Naive thymus-derived CD4-positive, alpha-beta T cell (primary cell): ENCODE results near the gene ST6GALNAC4. TPM values are rescaled to one million over a fixed set of nuclear protein-coding genes. Genes with fewer than 3 reads are reported as not detected.

Source experiments
- ATAC-seq: fragments of 150-1000 bp; cut with Tn5 transposase; 2 replicates; pipeline ENCODE4 v1.10.0; 2021; ENCODE audit warnings: mild to moderate bottlenecking, moderate library complexity
- CTCF ChIA-PET: fragments of 350-600 bp; sonication (Branson Sonifier 250); formaldehyde crosslinking; loops from one replicate; lab custom pipeline; 2021; ENCODE audit warnings: antibody characterized with exemption; lab: Charles Lee
- POLR2A ChIA-PET: fragments of 350-600 bp; sonication (Branson Sonifier 250); formaldehyde crosslinking; loops from one replicate; lab custom pipeline; 2021; ENCODE audit warnings: antibody characterized with exemption, inconsistent platforms; lab: Charles Lee
- DNase-seq, 9 donors: peaks; one replicate each; pipeline versions ENCODE4 v3.0.0 to v3.0.0-alpha.2; 2020 to 2022; ENCODE audit warnings: mixed read lengths in 1 of 9
- H3K27ac ChIP-seq: one replicate; pipeline ENCODE4 v1.7.0; 2013; ENCODE audit warnings: mild to moderate bottlenecking, low read depth, low read length, moderate library complexity
- H3K27me3 ChIP-seq, 2 donors: one replicate each; pipeline ENCODE4 v1.7.0; 2013; ENCODE audit warnings: low read length in 2 of 2, mild to moderate bottlenecking in 2 of 2, moderate library complexity in 2 of 2; ENCODE audit not compliant: control insufficient read depth in 2 of 2, insufficient read depth in 2 of 2
- H3K36me3 ChIP-seq, 3 experiments: 1 replicate in 2 of 3; 2 replicates in 1 of 3; pipeline ENCODE4 v1.7.0; 2013; ENCODE audit warnings: low read length in 3 of 3, mild to moderate bottlenecking in 3 of 3, moderate library complexity in 1 of 3; ENCODE audit not compliant: insufficient read depth in 3 of 3, control insufficient read depth in 2 of 3
- H3K4me1 ChIP-seq, 2 donors: one replicate each; pipeline ENCODE4 v1.7.0; 2013; ENCODE audit warnings: low read length in 2 of 2, mild to moderate bottlenecking in 2 of 2, moderate library complexity in 1 of 2; ENCODE audit not compliant: control insufficient read depth in 2 of 2, insufficient read depth in 2 of 2
- H3K4me3 ChIP-seq: 2 replicates; pipeline ENCODE4 v1.7.0; 2013; ENCODE audit warnings: mild to moderate bottlenecking, low read length
- H3K9me3 ChIP-seq, 3 experiments: 1 replicate in 2 of 3; 2 replicates in 1 of 3; pipeline ENCODE4 v1.7.0; 2013; ENCODE audit warnings: low read length in 3 of 3; ENCODE audit not compliant: control insufficient read depth in 2 of 3
- H3K27ac Mint-ChIP-seq, 9 donors: one replicate each; pipeline ENCODE4 v1.8.0; 2020 to 2022; ENCODE audit warnings: mixed read lengths in 9 of 9, mild to moderate bottlenecking in 8 of 9, moderate library complexity in 5 of 9, inconsistent platforms in 2 of 9
- H3K27me3 Mint-ChIP-seq, 5 donors: one replicate each; pipeline ENCODE4 v1.8.0; 2021 to 2022; ENCODE audit warnings: mixed read lengths in 5 of 5, mild to moderate bottlenecking in 1 of 5
- H3K36me3 Mint-ChIP-seq, 5 donors: one replicate each; pipeline ENCODE4 v1.8.0; 2020 to 2022; ENCODE audit warnings: mixed read lengths in 5 of 5, mild to moderate bottlenecking in 3 of 5, inconsistent platforms in 1 of 5
- H3K4me1 Mint-ChIP-seq, 7 donors: one replicate each; pipeline ENCODE4 v1.8.0; 2020 to 2022; ENCODE audit warnings: mixed read lengths in 7 of 7, mild to moderate bottlenecking in 3 of 7, inconsistent platforms in 1 of 7
- H3K4me3 Mint-ChIP-seq, 10 donors: one replicate each; pipeline ENCODE4 v1.8.0; 2020 to 2022; ENCODE audit warnings: mild to moderate bottlenecking in 10 of 10, mixed read lengths in 10 of 10, moderate library complexity in 6 of 10, inconsistent platforms in 2 of 10
- H3K9me3 Mint-ChIP-seq, 11 donors: one replicate each; pipeline ENCODE4 v1.8.0; 2020 to 2022; ENCODE audit warnings: mixed read lengths in 11 of 11, mild to moderate bottlenecking in 4 of 11, inconsistent platforms in 1 of 11, moderate library complexity in 1 of 11
- intact Hi-C, 2 donors: fragments of 100-400 bp; cut with micrococcal nuclease; formaldehyde crosslinking; loops; one replicate each; pipeline ENCODE4 v1.15.1; 2023
- polyA plus RNA-seq, 2 donors: library from polyadenylated mRNA; unstranded; fragments of 300-500 nt; fragmentation: Illumina TruSeq; gene quantifications; one replicate each; pipeline ENCODE4 v1.2.3, GENCODE V29; 2021
- total RNA-seq, 6 experiments: library from RNA in 5 of 6; stranded (reverse) in 5 of 6; gene quantifications; 1 replicate in 5 of 6; 2 replicates in 1 of 6; pipeline ENCODE4 v1.2.3 and lab custom pipeline; 2021 to 2026

The ST6GALNAC4 gene
- total and polyA plus RNA-seq, 7 experiments from 2014 or later = 20.0 to 51.0 (median 31.2) TPM

DNA sequence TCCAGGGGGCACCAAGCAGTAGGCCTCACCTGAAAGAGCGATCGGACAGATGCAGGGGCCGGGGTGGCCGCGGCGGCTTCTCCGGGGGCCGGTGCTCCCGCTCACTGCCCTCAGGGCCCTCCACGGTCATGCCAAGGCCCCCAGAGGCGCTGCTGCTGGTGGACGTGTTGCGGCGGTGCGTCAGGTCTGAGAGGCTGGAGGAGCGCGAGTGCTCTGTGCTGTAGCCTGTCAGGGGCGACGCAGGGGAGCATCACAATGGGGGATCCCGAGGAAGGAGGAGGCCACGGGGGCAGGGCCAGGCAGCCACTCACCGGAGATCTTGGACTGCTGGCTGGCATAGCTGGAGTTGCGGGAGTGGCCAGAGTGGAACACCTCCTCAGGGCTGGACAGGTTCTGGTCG is 28.5 kb upstream of the ST6GALNAC4 start:
- DNase-seq (no peak), ATAC-seq (no peak)
- ChIA-PET POLR2A (interaction anchor here (2.5 to 61.3 kb wide), 3 partner anchors 9 to 89 kb away, joined by 16 to 1719 read pairs (median 62); partner anchors contain the start of gene EEIG1), CTCF (interaction anchor here (2.2 to 7.2 kb wide), 3 partner anchors 9 to 94 kb away, joined by 8 to 110 read pairs (median 37); no protein-coding TSS in a partner anchor)
- Mint-ChIP-seq H3K36me3 (peaks cover 0 to 51% (median 31%) of the 10 kb centered on the region in 5 donors), H3K27me3 (no peaks in the 10 kb centered on the region), H3K27ac (peak overlapping the region in 6 of 9 donors; percentile 71 to 91 (median 77)), H3K9me3 (peaks cover 0 to 9% (median 0%) of the 10 kb centered on the region in 11 donors), H3K4me1 (peaks cover 23 to 71% (median 46%) of the 10 kb centered on the region in 7 donors), H3K4me3 (peak overlapping the region in 1 of 10 donors; percentile 43)
- Histone ChIP-seq H3K4me3 (no peak overlapping the region), H3K4me1 (peaks cover 10 to 25% of the 10 kb centered on the region in 2 donors), H3K9me3 (no peaks in the 10 kb centered on the region), H3K36me3 (peaks cover 26 to 97% (median 45%) of the 10 kb centered on the region in 3 experiments), H3K27ac (no peak overlapping the region), H3K27me3 (no peaks in the 10 kb centered on the region)
- intact Hi-C loops = no loop called here

DNA sequence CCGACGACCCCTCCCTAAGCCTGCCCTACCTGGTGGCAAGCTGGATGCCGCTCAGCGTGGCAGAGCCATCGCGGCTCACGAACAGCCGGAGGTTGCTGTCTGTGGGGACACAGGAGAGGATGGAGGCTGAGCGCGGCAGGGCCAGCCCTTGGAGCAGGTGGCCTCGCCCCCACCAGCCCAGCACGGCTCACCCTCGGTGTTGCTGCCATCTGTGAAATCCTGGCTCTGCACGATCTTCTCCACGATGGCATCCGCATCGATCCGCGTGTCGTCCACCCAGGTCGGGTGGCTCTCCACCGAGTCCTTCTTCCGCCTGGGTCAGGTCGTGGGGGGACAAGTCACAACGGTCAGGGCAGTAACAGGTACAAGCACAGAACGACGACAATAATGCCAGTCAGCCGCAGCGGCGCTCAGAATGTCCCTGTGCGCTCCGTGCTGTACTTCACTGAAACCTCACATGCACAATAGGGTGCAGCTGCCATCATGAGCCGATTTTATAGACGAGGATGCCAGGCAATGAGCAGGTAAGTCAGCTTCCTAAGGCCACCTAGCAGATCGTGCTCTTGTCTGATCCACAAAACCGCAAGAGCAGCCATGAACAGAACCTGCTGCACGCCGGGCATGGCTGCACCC is 27.9 kb upstream of the ST6GALNAC4 start:
- Histone ChIP-seq H3K4me3 (no peak overlapping the region), H3K4me1 (peaks cover 8 to 18% of the 10 kb centered on the region in 2 donors), H3K27me3 (no peaks in the 10 kb centered on the region), H3K36me3 (peaks cover 19 to 97% (median 39%) of the 10 kb centered on the region in 3 experiments), H3K9me3 (no peaks in the 10 kb centered on the region), H3K27ac (no peak overlapping the region)
- H3K4me3 Mint-ChIP-seq = peak overlapping the region in 3 of 10 donors; percentile 32 to 43 (median 36)
- ChIA-PET CTCF (interaction anchor here (0.7 to 7.2 kb wide), 11 partner anchors 9 to 149 kb away, joined by 3 to 110 read pairs (median 5); no protein-coding TSS in a partner anchor), POLR2A (interaction anchor here (1.0 to 61.3 kb wide), 6 partner anchors 9 to 120 kb away, joined by 3 to 1719 read pairs (median 11); partner anchors contain the start of gene EEIG1)
- H3K4me1 Mint-ChIP-seq = peaks cover 21 to 67% (median 43%) of the 10 kb centered on the region in 7 donors
- no peak for DNase-seq
- intact Hi-C loops = loop anchor here in 1 of 2 donors (5.0 kb wide), 1 partner anchor 38 kb away; the partner anchor contains the start of gene EEIG1
- H3K36me3 Mint-ChIP-seq = peaks cover 0 to 52% (median 33%) of the 10 kb centered on the region in 5 donors
- no peak for ATAC-seq
- peak overlapping the region in 8 of 9 donors; percentile 68 to 97 (median 79) for H3K27ac Mint-ChIP-seq
- peaks cover 0 to 9% (median 0%) of the 10 kb centered on the region in 11 donors for H3K9me3 Mint-ChIP-seq
- no peaks in the 10 kb centered on the region for H3K27me3 Mint-ChIP-seq

- peak overlapping the region; percentile 22 for H3K27ac ChIP-seq
- peaks cover 21 to 58% (median 42%) of the 10 kb centered on the region in 7 donors for H3K4me1 Mint-ChIP-seq
These were observed 26.9 kb upstream of the ST6GALNAC4 start for GRCh38 chr9:127943731-127944144.

DNA sequence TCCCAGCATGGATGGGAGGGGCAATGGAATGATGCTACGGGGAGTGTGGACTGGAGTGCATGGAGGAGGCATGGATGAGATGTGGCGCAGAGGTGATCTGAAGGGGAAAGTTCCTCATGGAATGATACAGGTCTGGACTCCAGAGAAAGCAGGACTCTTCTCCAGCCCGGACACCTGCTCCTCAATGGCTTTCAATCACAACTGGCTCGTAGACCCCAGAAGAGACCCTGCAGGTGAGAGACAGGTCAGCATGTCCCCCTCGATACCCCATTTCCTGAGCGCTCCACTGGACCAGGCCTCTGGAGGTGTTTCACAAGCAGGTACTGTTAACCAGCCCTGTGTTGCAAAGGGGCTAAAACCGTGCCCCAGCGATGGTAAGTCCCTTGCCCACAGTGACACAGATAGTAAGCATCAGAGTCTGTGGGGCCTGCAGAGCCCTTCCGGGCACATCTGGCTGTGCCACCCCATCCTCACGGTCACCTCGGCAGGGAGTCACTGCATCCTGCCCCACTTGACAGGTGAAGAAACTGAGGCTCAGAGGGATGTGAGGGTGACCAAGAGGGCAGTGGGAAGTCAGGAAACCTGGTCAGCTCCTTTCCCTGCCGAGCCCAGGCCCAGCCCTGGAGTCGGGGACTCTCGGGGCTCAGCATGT is 26.3 kb upstream of the ST6GALNAC4 start:
- ATAC-seq = no peak

More at GRCh38 chr9:127943731-127944144, 26.9 kb upstream of the ST6GALNAC4 start:
- intact Hi-C loops = loop anchor here (1.0 to 5.0 kb wide), 6 partner anchors 27 to 173 kb away; partner anchors contain the start of gene EEIG1 (in 2 of the 2)
- Mint-ChIP-seq H3K27ac (peak overlapping the region; percentile 70 to 97 (median 88)), H3K9me3 (peaks cover 0 to 9% (median 0%) of the 10 kb centered on the region in 11 donors), H3K4me3 (peak overlapping the region in 5 of 10 donors; percentile 7 to 47 (median 25)), H3K36me3 (peaks cover 0 to 51% (median 32%) of the 10 kb centered on the region in 5 donors), H3K27me3 (no peaks in the 10 kb centered on the region)
- peaks cover 4 to 12% of the 10 kb centered on the region in 2 donors for H3K4me1 ChIP-seq
- H3K9me3 ChIP-seq = no peaks in the 10 kb centered on the region
- ATAC-seq = peak; percentile 90
- H3K36me3 ChIP-seq = peaks cover 18 to 91% (median 38%) of the 10 kb centered on the region in 3 experiments
- CTCF ChIA-PET = interaction anchor here (0.6 to 7.2 kb wide), 17 partner anchors 10 to 163 kb away, joined by 3 to 110 read pairs (median 4); no protein-coding TSS in a partner anchor
- DNase-seq = peak; percentile 57 to 79 (median 72)
- POLR2A ChIA-PET = interaction anchor here (0.6 to 61.3 kb wide), 10 partner anchors 10 to 149 kb away, joined by 3 to 1719 read pairs (median 6); partner anchors contain the start of gene EEIG1
- H3K27me3 ChIP-seq = no peaks in the 10 kb centered on the region
- H3K4me3 ChIP-seq = no peak overlapping the region

DNA sequence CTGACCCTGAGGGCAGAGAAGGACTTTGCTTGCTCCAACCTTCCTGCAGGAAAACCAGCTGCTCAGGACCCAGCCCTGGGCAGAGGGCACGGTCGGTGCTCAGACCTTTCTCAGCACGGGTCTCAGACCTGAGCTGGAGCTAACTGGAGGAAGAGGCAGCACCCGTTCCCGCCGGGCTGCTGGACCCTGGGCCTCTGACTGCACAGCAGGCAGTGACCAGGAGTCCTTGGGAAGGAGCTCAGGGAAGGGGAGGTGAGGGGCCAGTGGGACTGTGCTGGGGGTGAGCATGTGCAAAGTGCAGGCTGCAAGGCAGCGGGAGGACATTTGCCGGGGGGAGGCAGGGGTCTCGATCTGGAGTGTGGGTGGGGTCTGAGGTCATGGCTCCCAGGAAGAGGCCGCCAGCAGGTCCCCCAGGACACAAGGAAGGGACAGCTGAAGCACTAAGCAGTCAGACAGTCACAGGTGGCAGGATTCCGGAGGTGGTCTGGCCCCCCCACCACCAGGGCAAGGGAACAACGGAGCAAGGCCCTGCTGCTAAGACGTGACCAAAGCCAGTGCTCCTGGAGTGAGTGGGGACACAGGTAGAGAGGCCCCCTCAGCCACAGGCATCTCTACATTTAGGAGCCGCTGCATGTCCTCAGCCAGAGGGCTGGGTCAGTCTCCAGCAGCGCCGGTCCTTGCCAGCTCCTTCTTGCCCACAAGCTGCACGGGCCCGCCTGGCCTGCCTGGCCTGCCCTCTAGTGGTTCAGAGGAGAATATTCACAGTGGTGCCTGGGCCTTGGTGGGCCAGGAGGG is 25.6 kb upstream of the ST6GALNAC4 start:
- Histone ChIP-seq H3K36me3 (peaks cover 14 to 78% (median 25%) of the 10 kb centered on the region in 3 experiments), H3K9me3 (no peaks in the 10 kb centered on the region), H3K4me3 (no peak overlapping the region), H3K27me3 (no peaks in the 10 kb centered on the region), H3K4me1 (peaks cover 11 to 14% of the 10 kb centered on the region in 2 donors), H3K27ac (peak overlapping the region; percentile 41)
- peaks cover 0 to 15% (median 0%) of the 10 kb centered on the region in 11 donors for H3K9me3 Mint-ChIP-seq
- POLR2A ChIA-PET = interaction anchor here (0.8 to 61.3 kb wide), 11 partner anchors 10 to 97 kb away, joined by 3 to 1719 read pairs (median 5); partner anchors contain the start of genes EEIG1 and PIP5KL1
- peaks cover 20 to 60% (median 42%) of the 10 kb centered on the region in 7 donors for H3K4me1 Mint-ChIP-seq
- peak overlapping the region in 4 of 10 donors; percentile 19 to 44 (median 30) for H3K4me3 Mint-ChIP-seq
- CTCF ChIA-PET = interaction anchor here (0.6 to 7.2 kb wide), 15 partner anchors 9 to 165 kb away, joined by 3 to 110 read pairs (median 4); no protein-coding TSS in a partner anchor
- ATAC-seq (peak; percentile 65), DNase-seq (peak in 7 of 9 donors; percentile 43 to 62 (median 54))
- peak overlapping the region; percentile 55 to 97 (median 86) for H3K27ac Mint-ChIP-seq
- intact Hi-C loops = loop anchor here (1.0 to 5.0 kb wide), 6 partner anchors 28 to 174 kb away; partner anchors contain the start of gene EEIG1 (in 2 of the 2)
- H3K27me3 Mint-ChIP-seq = peaks cover 0 to 4% (median 0%) of the 10 kb centered on the region in 5 donors
- H3K36me3 Mint-ChIP-seq = peaks cover 0 to 38% (median 27%) of the 10 kb centered on the region in 5 donors

More for the DNA sequence above, 26.3 kb upstream of the ST6GALNAC4 start:
- Histone ChIP-seq H3K4me3 (no peak overlapping the region), H3K27me3 (no peaks in the 10 kb centered on the region), H3K9me3 (no peaks in the 10 kb centered on the region), H3K36me3 (peaks cover 18 to 85% (median 32%) of the 10 kb centered on the region in 3 experiments), H3K27ac (peak overlapping the region; percentile 16), H3K4me1 (peaks cover 7 to 9% of the 10 kb centered on the region in 2 donors)
- peaks cover 22 to 59% (median 41%) of the 10 kb centered on the region in 7 donors for H3K4me1 Mint-ChIP-seq
- peaks cover 0 to 45% (median 29%) of the 10 kb centered on the region in 5 donors for H3K36me3 Mint-ChIP-seq
- intact Hi-C loops = loop anchor here (1.0 to 5.0 kb wide), 6 partner anchors 28 to 174 kb away; partner anchors contain the start of gene EEIG1 (in 2 of the 2)
- H3K27me3 Mint-ChIP-seq = no peaks in the 10 kb centered on the region
- ChIA-PET CTCF (interaction anchor here (0.6 to 7.2 kb wide), 20 partner anchors 11 to 164 kb away, joined by 3 to 110 read pairs (median 4); no protein-coding TSS in a partner anchor), POLR2A (interaction anchor here (0.7 to 61.3 kb wide), 13 partner anchors 11 to 105 kb away, joined by 3 to 1719 read pairs (median 6); partner anchors contain the start of genes EEIG1 and PIP5KL1)
- peaks cover 0 to 9% (median 0%) of the 10 kb centered on the region in 11 donors for H3K9me3 Mint-ChIP-seq
- DNase-seq = no peak
- H3K27ac Mint-ChIP-seq = peak overlapping the region; percentile 55 to 97 (median 88)
- H3K4me3 Mint-ChIP-seq = peak overlapping the region in 3 of 10 donors; percentile 19 to 44 (median 26)
